H1 (cell line): ENCODE measurements around the gene ANKRD53. TPM values are rescaled to one million over a fixed set of nuclear protein-coding genes. Genes with fewer than 3 reads are reported as not detected.

Experiments used
- CTCF ChIA-PET: fragments of 300-600 bp; sonication (Branson Sonifier 250); formaldehyde crosslinking; loops from one replicate; lab custom pipeline; 2021; ENCODE audit not compliant: partially characterized antibody; lab: Charles Lee
- POLR2A ChIA-PET: fragments of 300-600 bp; sonication (Branson Sonifier 250); formaldehyde crosslinking; loops from one replicate; lab custom pipeline; 2021; ENCODE audit warnings: inconsistent platforms; ENCODE audit not compliant: partially characterized antibody; lab: Charles Lee
- DNase-seq, 2 experiments: peaks; one replicate each; pipeline versions ENCODE4 v3.0.0 to v3.0.0-alpha.2; 2010 to 2022; ENCODE audit warnings: low spot score in 2 of 2, low read depth in 1 of 2, mixed read lengths in 1 of 2
- FAIRE-seq: peaks from 2 replicates; lab custom pipeline; 2011; peaks lifted over from hg19 to GRCh38; lab: Jason Lieb, UNC
- H2AFZ ChIP-seq: 2 replicates; pipeline ENCODE4 v1.8.1; 2012; ENCODE audit warnings: low read length, inconsistent platforms
- H2AK5ac ChIP-seq: 2 replicates; pipeline ENCODE4 v1.6.1; 2013; ENCODE audit warnings: low read depth, low read length
- H2BK120ac ChIP-seq: replicated peaks from 2 replicates; pipeline ENCODE3; 2013; ENCODE audit warnings: low read depth, low read length, inconsistent platforms
- H2BK12ac ChIP-seq: 2 replicates; pipeline ENCODE4 v1.6.1; 2013; ENCODE audit warnings: low read depth, low read length
- H2BK15ac ChIP-seq: 2 replicates; pipeline ENCODE4 v1.6.1; 2013; ENCODE audit warnings: low read length
- H2BK20ac ChIP-seq: 2 replicates; pipeline ENCODE4 v1.6.1; 2013; ENCODE audit warnings: low read length
- H2BK5ac ChIP-seq: 2 replicates; pipeline ENCODE4 v1.6.1; 2013; ENCODE audit warnings: low read depth, low read length
- H3K14ac ChIP-seq: 2 replicates; pipeline ENCODE4 v1.6.1; 2013; ENCODE audit warnings: inconsistent platforms; ENCODE audit not compliant: insufficient read length
- H3K18ac ChIP-seq: 2 replicates; pipeline ENCODE4 v1.6.1; 2013; ENCODE audit warnings: low read length; ENCODE audit errors: extremely low read depth
- H3K23ac ChIP-seq: 2 replicates; pipeline ENCODE4 v1.6.1; 2013; ENCODE audit warnings: inconsistent platforms; ENCODE audit not compliant: insufficient read length
- H3K23me2 ChIP-seq: 2 replicates; pipeline ENCODE4 v1.6.1; 2013; ENCODE audit warnings: low read depth, low read length
- H3K27ac ChIP-seq: 2 replicates; pipeline ENCODE4 v1.6.1; 2011; ENCODE audit warnings: low read depth, low read length, inconsistent platforms
- H3K27me3 ChIP-seq, 4 experiments: replicated peaks in 1 of 4; 1 replicate in 1 of 4; 2 replicates in 3 of 4; pipeline versions ENCODE4 v1.6.1 to v1.8.1; 2011 to 2013; ENCODE audit warnings: low read length in 3 of 4, mild to moderate bottlenecking in 3 of 4, inconsistent platforms in 2 of 4, mixed read lengths in 2 of 4, moderate library complexity in 1 of 4; ENCODE audit not compliant: control insufficient read depth in 3 of 4, insufficient read depth in 3 of 4; ENCODE audit errors: extremely low read depth in 1 of 4
- H3K36me3 ChIP-seq, 4 experiments: 2 replicates each; pipeline versions ENCODE4 v1.6.1 to v1.8.1; 2011 to 2013; ENCODE audit warnings: mild to moderate bottlenecking in 4 of 4, low read length in 3 of 4, moderate library complexity in 2 of 4, control low read depth in 1 of 4, inconsistent platforms in 1 of 4; ENCODE audit not compliant: insufficient read depth in 4 of 4, control insufficient read depth in 2 of 4
- H3K4ac ChIP-seq: replicated peaks from 2 replicates; pipeline ENCODE3; 2013; ENCODE audit warnings: low read length, low read depth, mixed read lengths, inconsistent platforms; ENCODE audit not compliant: insufficient read length
- H3K4me1 ChIP-seq, 4 experiments: replicated peaks in 1 of 4; 1 replicate in 1 of 4; 2 replicates in 3 of 4; pipeline versions ENCODE4 v1.6.1 to v1.8.1; 2011 to 2013; ENCODE audit warnings: low read length in 3 of 4, inconsistent platforms in 2 of 4, mixed read lengths in 1 of 4; ENCODE audit not compliant: insufficient read depth in 4 of 4, control insufficient read depth in 3 of 4
- H3K4me2 ChIP-seq, 2 experiments: 2 replicates each; pipeline versions ENCODE4 v1.6.1 to v1.8.1; 2011 to 2013; ENCODE audit warnings: low read depth in 2 of 2, low read length in 2 of 2, control low read depth in 1 of 2, inconsistent platforms in 1 of 2, mild to moderate bottlenecking in 1 of 2; ENCODE audit not compliant: insufficient read depth in 1 of 2
- H3K4me3 ChIP-seq, 4 experiments: fragments of 200-600, 300-600 bp in 1 of 4; sonication (generic), shearing (Covaris generic), sonication (Bioruptor Twin) in 1 of 4; 2 replicates each; pipeline versions ENCODE4 v1.5.1 to v1.8.1; 2011 to 2016; ENCODE audit warnings: low read length in 4 of 4, low read depth in 3 of 4, control low read depth in 2 of 4, inconsistent platforms in 2 of 4, mild to moderate bottlenecking in 2 of 4, mixed read lengths in 1 of 4, moderate library complexity in 1 of 4; ENCODE audit not compliant: insufficient read depth in 2 of 4; ENCODE audit errors: extremely low read depth in 1 of 4
- H3K56ac ChIP-seq: replicated peaks from 2 replicates; pipeline ENCODE3; 2013; ENCODE audit warnings: low read depth, mild to moderate bottlenecking, mixed read lengths, low read length, inconsistent platforms; ENCODE audit not compliant: insufficient read length
- H3K79me1 ChIP-seq: 2 replicates; pipeline ENCODE4 v1.6.1; 2013; ENCODE audit warnings: low read depth, low read length, control low read depth
- H3K79me2 ChIP-seq, 2 experiments: 2 replicates each; pipeline versions ENCODE4 v1.6.1 to v1.8.1; 2012 to 2013; ENCODE audit warnings: low read length in 2 of 2, mild to moderate bottlenecking in 2 of 2, inconsistent platforms in 1 of 2; ENCODE audit not compliant: insufficient read depth in 2 of 2, control insufficient read depth in 1 of 2
- H3K9ac ChIP-seq, 4 experiments: replicated peaks in 1 of 4; 1 replicate in 1 of 4; 2 replicates in 3 of 4; pipeline versions ENCODE4 v1.6.1 to v1.8.1; 2011 to 2013; ENCODE audit warnings: low read depth in 3 of 4, low read length in 3 of 4, control low read depth in 2 of 4, mild to moderate bottlenecking in 2 of 4, moderate library complexity in 2 of 4, inconsistent platforms in 1 of 4; ENCODE audit errors: extremely low read depth in 1 of 4
- H3K9me3 ChIP-seq, 2 experiments: 2 replicates each; pipeline versions ENCODE4 v1.6.1 to v1.8.1; 2012 to 2013; ENCODE audit warnings: mild to moderate bottlenecking in 2 of 2, moderate library complexity in 2 of 2, control low read depth in 1 of 2, inconsistent platforms in 1 of 2, low read depth in 1 of 2, low read length in 1 of 2, mixed read lengths in 1 of 2; ENCODE audit not compliant: insufficient read depth in 2 of 2
- H4K20me1 ChIP-seq, 2 experiments: replicated peaks in 1 of 2; 2 replicates each; pipeline versions ENCODE3 to v1.8.1; 2011 to 2013; ENCODE audit warnings: inconsistent platforms in 2 of 2, low read length in 2 of 2, mild to moderate bottlenecking in 1 of 2; ENCODE audit not compliant: insufficient read depth in 2 of 2, control insufficient read depth in 1 of 2
- H4K5ac ChIP-seq: 2 replicates; pipeline ENCODE4 v1.6.1; 2013; ENCODE audit warnings: low read length, low read depth, mixed read lengths, inconsistent platforms; ENCODE audit not compliant: insufficient read length
- H4K8ac ChIP-seq: 2 replicates; pipeline ENCODE4 v1.8.0; 2013; ENCODE audit warnings: mild to moderate bottlenecking, moderate library complexity, low read length, inconsistent platforms; ENCODE audit not compliant: insufficient read depth; ENCODE audit errors: extremely low read depth
- H4K91ac ChIP-seq: replicated peaks from 2 replicates; pipeline ENCODE3; 2013; ENCODE audit warnings: low read length, mixed read lengths, inconsistent platforms; ENCODE audit not compliant: insufficient read length
- CBX5 ChIP-seq: fragments of 300-800, 300-1000 bp; sonication (generic); IDR thresholded peaks from 2 replicates; pipeline ENCODE4 v1.7.1; 2016; ENCODE audit warnings: antibody characterized with exemption, low read length, low read depth
- CEBPB ChIP-seq: IDR thresholded peaks from 2 replicates; pipeline ENCODE4 v1.6.1; 2012; ENCODE audit warnings: low read depth, low read length
- CHD2 ChIP-seq: IDR thresholded peaks from 2 replicates; pipeline ENCODE4 v1.6.1; 2012; ENCODE audit warnings: low read length, improper control_type of control experiment
- EP300 ChIP-seq, 2 experiments: IDR thresholded peaks; 1 replicate in 1 of 2; 2 replicates in 1 of 2; pipeline ENCODE4 v1.6.1; 2011 to 2012; ENCODE audit warnings: low read depth in 2 of 2, low read length in 2 of 2, mild to moderate bottlenecking in 2 of 2, borderline replicate concordance in 1 of 2, inconsistent platforms in 1 of 2, moderate library complexity in 1 of 2
- JUND ChIP-seq: IDR thresholded peaks from 2 replicates; pipeline ENCODE4 v1.6.1; 2011; ENCODE audit warnings: mild to moderate bottlenecking, improper control_type of control experiment, low read length
- POU5F1 ChIP-seq: IDR thresholded peaks from 2 replicates; pipeline ENCODE4 v1.6.1; 2011; ENCODE audit warnings: low read depth, mild to moderate bottlenecking, low read length, moderate library complexity
- ZNF274 ChIP-seq: IDR thresholded peaks from 2 replicates; pipeline ENCODE4 v1.7.0; 2012; ENCODE audit warnings: low read length, borderline replicate concordance; ENCODE audit errors: extremely low read depth
- WGBS, 2 experiments: shearing (Covaris generic) in 1 of 2; methylation state at CpG; one replicate each; pipeline versions ENCODE4 v1.1.6 to v1.1.7; 2013 to 2015; ENCODE audit warnings: low lambda C conversion rate in 2 of 2, mixed read lengths in 2 of 2, inconsistent platforms in 1 of 2, low coverage in 1 of 2, missing lambda C conversion rate in 1 of 2; ENCODE audit not compliant: insufficient replicate concordance in 2 of 2, insufficient coverage in 1 of 2, insufficient read length in 1 of 2; ENCODE audit errors: extremely low coverage in 1 of 2, missing lambda C conversion rate in 1 of 2; 5-methylcytosine and 5-hydroxymethylcytosine counted together
- polyA plus RNA-seq, 7 experiments: library from polyadenylated mRNA; depleted of rRNA in 3 of 7; stranded (reverse) in 5 of 7; unstranded in 2 of 7; fragments of >200 nt in 5 of 7; fragments of 200-250 nt in 2 of 7; gene quantifications; 1 replicate in 5 of 7; 2 replicates in 1 of 7; 4 replicates in 1 of 7; pipeline versions ENCODE4 v1.2.1 to v1.2.3, GENCODE V29; 2011 to 2013; ENCODE audit warnings: missing spikeins in 2 of 7, mixed read lengths in 2 of 7
- total RNA-seq: library from RNA; stranded (reverse); fragmentation: NEBNext Ultra II Directional; extraction: Animal tissue kit (Norgen Biotek cat#: 25700); gene quantifications from 2 replicates; pipeline ENCODE4 v1.2.1, GENCODE V29; 2021

Gene ANKRD53
- total and polyA plus RNA-seq, 2 of the 8 experiments (the other 6 are each of a cell fraction or from before 2014, with no cell fraction given): 0.39 to 0.70 TPM

GRCh38 chr2:70986499-70987189 is 8.2 kb downstream of the ANKRD53 start:
- no peak overlapping the region for H3K4me3 ChIP-seq
- H3K4ac ChIP-seq: no peak overlapping the region
- no peak overlapping the region for H3K18ac ChIP-seq
- H2AK5ac ChIP-seq: no peak overlapping the region
- no peak overlapping the region for H3K27ac ChIP-seq
- peaks cover 0 to 2% (median under 1%) of the 10 kb centered on the region in 4 experiments; a peak in 1 of 7 replicates for H3K27me3 ChIP-seq
- H3K36me3 ChIP-seq: peaks cover 0 to 9% (median 2%) of the 10 kb centered on the region in 4 experiments; a peak in 2 of 8 replicates
- no peak overlapping the region for H3K23ac ChIP-seq
- no peak overlapping the region for H2BK15ac ChIP-seq
- 93% methylated on average over 4 of the region's 4 CpGs; no CpG with 5 or more reads in 1 of the 2 experiments for WGBS, 2 experiments
- TF ChIP-seq CEBPB (no peak), POU5F1 (no peak), CBX5 (no peak), ZNF274 (no peak), EP300 (IDR thresholded peaks at IDR 0.05; ENCODE audit: borderline replicate concordance in 1 of 2, low read depth in 2 of 2, low read length in 2 of 2) (no peak), CHD2 (no peak), JUND (no peak)
- TF ChIP-seq, all 59 proteins: peak for 0
- Histone ChIP-seq H3K23me2 (no peaks in the 10 kb centered on the region), H2BK12ac (no peak overlapping the region), H4K8ac (no peak overlapping the region; the same call in 1 of the 2 replicates), H2AFZ (no peak overlapping the region), H3K9me3 (no peaks in the 10 kb centered on the region), H3K56ac (no peak overlapping the region), H2BK5ac (no peak overlapping the region), H2BK20ac (no peak overlapping the region), H4K91ac (no peak overlapping the region), H4K20me1 (peaks cover 0 to 8% of the 10 kb centered on the region in 2 experiments), H3K79me2 (no peaks in the 10 kb centered on the region), H3K4me2 (no peak overlapping the region), H3K14ac (no peak overlapping the region), H3K4me1 (peaks cover 0 to 6% (median 4%) of the 10 kb centered on the region in 4 experiments; a peak in 4 of 7 replicates), H2BK120ac (no peak overlapping the region), H3K79me1 (no peaks in the 10 kb centered on the region), H3K9ac (no peak overlapping the region), H4K5ac (no peak overlapping the region)
- ChIA-PET CTCF (interaction anchor here (1.7 to 7.1 kb wide), 6 partner anchors 14 to 98 kb away, joined by 4 to 66 read pairs (median 18); no protein-coding TSS in a partner anchor), POLR2A (no interaction called here)
- FAIRE-seq: no peak
- no peak for DNase-seq
